22Rv1 (cell line): ENCODE measurements around the gene EEF1B2.

Experiments
- CTCF ChIP-seq: fragments of 450-650 bp; IDR thresholded peaks from 2 replicates; pipeline ENCODE4 v1.5.1; 2017; ENCODE audit warnings: mild to moderate bottlenecking
- ZFX ChIP-seq: fragments of 450-650 bp; IDR thresholded peaks from 2 replicates; pipeline ENCODE4 v1.6.1; 2017; ENCODE audit warnings: antibody characterized with exemption, borderline replicate concordance

- TF ChIP-seq CTCF (no peak), ZFX (no peak)
Measured at GRCh38 chr2:206127656-206128055, 32.0 kb upstream of the EEF1B2 start.
